Fibroblast of lung (primary cell): ENCODE data around the gene INSR. TPM values are rescaled to one million over a fixed set of nuclear protein-coding genes. Genes with fewer than 3 reads are reported as not detected.

Experiments
- DNase-seq, 2 donors: peaks; one replicate each; pipeline versions ENCODE4 v3.0.0 to v3.0.0-alpha.2; 2010; ENCODE audit warnings: low read depth in 2 of 2
- H2AFZ ChIP-seq: 2 replicates; pipeline ENCODE4 v1.5.1; 2012; ENCODE audit warnings: low read length, control low read depth, inconsistent platforms
- H3K27ac ChIP-seq: 2 replicates; pipeline ENCODE4 v1.5.1; 2011; ENCODE audit warnings: low read length, control low read depth; ENCODE audit not compliant: insufficient read depth
- H3K27me3 ChIP-seq: 2 replicates; pipeline ENCODE4 v1.5.1; 2011; ENCODE audit warnings: mild to moderate bottlenecking, low read length; ENCODE audit not compliant: control insufficient read depth, insufficient read depth
- H3K36me3 ChIP-seq: 2 replicates; pipeline ENCODE4 v1.5.1; 2011; ENCODE audit warnings: low read length; ENCODE audit not compliant: control insufficient read depth, insufficient read depth
- H3K4me1 ChIP-seq: 2 replicates; pipeline ENCODE4 v1.5.1; 2011; ENCODE audit warnings: low read length; ENCODE audit not compliant: control insufficient read depth, insufficient read depth; ENCODE audit errors: extremely low read depth
- H3K4me2 ChIP-seq: 2 replicates; pipeline ENCODE4 v1.5.1; 2011; ENCODE audit warnings: low read length, control low read depth; ENCODE audit not compliant: insufficient read depth; ENCODE audit errors: extremely low read depth
- H3K4me3 ChIP-seq, 4 experiments: fragments of 200-600 bp in 1 of 4; sonication (generic) in 1 of 4; replicated peaks in 1 of 4; 2 replicates each; pipeline ENCODE4 v1.5.1; 2011 to 2016; ENCODE audit warnings: low read length in 4 of 4, low read depth in 3 of 4, mild to moderate bottlenecking in 3 of 4, control low read depth in 2 of 4, inconsistent platforms in 1 of 4, mixed read lengths in 1 of 4; ENCODE audit not compliant: insufficient read depth in 1 of 4; ENCODE audit errors: control extremely low read depth in 1 of 4
- H3K79me2 ChIP-seq: 2 replicates; pipeline ENCODE4 v1.5.1; 2012; ENCODE audit warnings: mild to moderate bottlenecking, low read length, inconsistent platforms; ENCODE audit not compliant: control insufficient read depth, insufficient read depth
- H3K9ac ChIP-seq: 2 replicates; pipeline ENCODE4 v1.5.1; 2011; ENCODE audit warnings: mild to moderate bottlenecking, low read length, control low read depth; ENCODE audit not compliant: insufficient read depth
- H3K9me3 ChIP-seq: 2 replicates; pipeline ENCODE4 v1.5.1; 2012; ENCODE audit warnings: low read depth, low read length; ENCODE audit not compliant: control insufficient read depth, insufficient read depth
- H4K20me1 ChIP-seq: 2 replicates; pipeline ENCODE4 v1.5.1; 2011; ENCODE audit warnings: low read length; ENCODE audit not compliant: control insufficient read depth, insufficient read depth; ENCODE audit errors: extremely low read depth
- CTCF ChIP-seq, 2 donors: IDR thresholded peaks in 1 of 2; conservative IDR thresholded peaks in 1 of 2; 1 replicate in 1 of 2; 2 replicates in 1 of 2; pipeline ENCODE4 v1.5.1; 2011 to 2012; ENCODE audit warnings: low read length in 2 of 2, control low read depth in 1 of 2, inconsistent platforms in 1 of 2, low read depth in 1 of 2, mild to moderate bottlenecking in 1 of 2
- EZH2 ChIP-seq: IDR thresholded peaks from 2 replicates; pipeline ENCODE4 v1.5.1; 2012; ENCODE audit warnings: low read length, control low read depth, mild to moderate bottlenecking; ENCODE audit errors: missing control alignments
- polyA plus RNA-seq, 2 donors: library from polyadenylated mRNA; depleted of rRNA in 1 of 2; stranded (reverse) in 1 of 2; unstranded in 1 of 2; fragments of >200 nt; gene quantifications; 2 replicates each; pipeline ENCODE4 v1.2.1, GENCODE V29; 2011 to 2012; ENCODE audit warnings: missing spikeins in 1 of 2
- total RNA-seq: library from RNA; depleted of rRNA; stranded (reverse); fragments of >200 nt; gene quantifications from 2 replicates; pipeline ENCODE4 v1.2.1, GENCODE V29; 2014

Gene INSR
- total and polyA plus RNA-seq, 2 donors (not counting 1 experiment from before 2014, with no cell fraction given), result 3.7 to 23.9 TPM

- Histone ChIP-seq H3K27ac (no peak overlapping the region), H2AFZ (no peak overlapping the region), H3K9ac (no peak overlapping the region), H3K4me3 (no peak overlapping the region), H3K4me1 (no peaks in the 10 kb centered on the region), H3K4me2 (no peak overlapping the region), H3K9me3 (no peaks in the 10 kb centered on the region), H3K79me2 (no peaks in the 10 kb centered on the region), H3K36me3 (no peaks in the 10 kb centered on the region), H3K27me3 (no peaks in the 10 kb centered on the region), H4K20me1 (no peaks in the 10 kb centered on the region)
- TF ChIP-seq CTCF (conservative IDR thresholded peaks at IDR 0.05 in 1 of 2, IDR thresholded peaks at IDR 0.05 in 1 of 2; ENCODE audit: low read depth in 1 of 2, low read length in 2 of 2), result no peak
- no peak for TF ChIP-seq EZH2
- no peak for DNase-seq
Observed at GRCh38 chr19:7124782-7125181, 169.4 kb downstream of the INSR start.

- Histone ChIP-seq H2AFZ (no peak overlapping the region), H3K4me3 (no peak overlapping the region), H3K27ac (no peak overlapping the region), H3K9ac (no peak overlapping the region), H3K4me2 (no peak overlapping the region), H3K4me1 (no peaks in the 10 kb centered on the region), H3K36me3 (no peaks in the 10 kb centered on the region), H3K9me3 (no peaks in the 10 kb centered on the region), H3K79me2 (no peaks in the 10 kb centered on the region), H3K27me3 (no peaks in the 10 kb centered on the region), H4K20me1 (no peaks in the 10 kb centered on the region)
- TF ChIP-seq CTCF (conservative IDR thresholded peaks at IDR 0.05 in 1 of 2, IDR thresholded peaks at IDR 0.05 in 1 of 2; ENCODE audit: low read depth in 1 of 2, low read length in 2 of 2), result no peak
- no peak for TF ChIP-seq EZH2
- DNase-seq, result no peak
Observed at GRCh38 chr19:7122701-7123100, 171.5 kb downstream of the INSR start.

GRCh38 chr19:7120499-7120898, 173.7 kb downstream of the INSR start:
- Histone ChIP-seq H3K4me1 (no peaks in the 10 kb centered on the region), H3K9ac (no peak overlapping the region), H3K36me3 (no peaks in the 10 kb centered on the region), H2AFZ (no peak overlapping the region), H3K4me3 (no peak overlapping the region), H3K79me2 (no peaks in the 10 kb centered on the region), H3K27ac (no peak overlapping the region), H3K9me3 (no peaks in the 10 kb centered on the region), H3K4me2 (no peak overlapping the region), H3K27me3 (no peaks in the 10 kb centered on the region), H4K20me1 (no peaks in the 10 kb centered on the region)
- no peak for DNase-seq
- TF ChIP-seq CTCF (conservative IDR thresholded peaks at IDR 0.05 in 1 of 2, IDR thresholded peaks at IDR 0.05 in 1 of 2; ENCODE audit: low read depth in 1 of 2, low read length in 2 of 2), result no peak
- TF ChIP-seq EZH2, result no peak
